NCI-H2107 treated with DMSO at 0.1 percent for 48 hours (cell line): Measurements from ENCODE around the gene PCDH20.
"Not testable (repeated sequence)": the region's sequence is repeated elsewhere in the genome, so short reads cannot be mapped to it uniquely, and the experiment has no call there.

Experiments
- DNase-seq: peaks from one replicate; lab custom pipeline; 2025; ENCODE audit not compliant: unreplicated experiment; lab: John Stamatoyannopoulos, UW

PCDH20 gene

GRCh38 chr13:61415749-61416148, at the start of gene PCDH20:
PCDH20 (minus strand) TSS chr13:61415849; CDS start chr13:61415158, 691 bp downstream.
- DNase-seq: no peak

GRCh38 chr13:61463024-61463423, 47.4 kb upstream of the PCDH20 start:
- no peak for DNase-seq

- DNase-seq: no peak
These were observed 37.5 kb upstream of the PCDH20 start for GRCh38 chr13:61453121-61453520.

- no peak for DNase-seq
These were observed 16.4 kb upstream of the PCDH20 start for GRCh38 chr13:61432029-61432428.

GRCh38 chr13:61423915-61424314, 8.3 kb upstream of the PCDH20 start:
- no peak for DNase-seq

GRCh38 chr13:61417086-61417570, 1.5 kb upstream of the PCDH20 start:
- DNase-seq: no peak

GRCh38 chr13:61415058-61415721, 459 bp downstream of the PCDH20 start:
- no peak for DNase-seq

- no peak for DNase-seq
These were observed 977 bp downstream of the PCDH20 start for GRCh38 chr13:61414686-61415057.

- no peak for DNase-seq
These were observed 1.8 kb downstream of the PCDH20 start for GRCh38 chr13:61413572-61414535.

GRCh38 chr13:61410669-61411297, 4.9 kb downstream of the PCDH20 start:
- no peak for DNase-seq

- DNase-seq: no peak
These were observed 5.4 kb downstream of the PCDH20 start for GRCh38 chr13:61410266-61410665.

GRCh38 chr13:61408571-61408970, 7.1 kb downstream of the PCDH20 start:
- DNase-seq: no peak

- DNase-seq: no peak
These were observed 9.4 kb downstream of the PCDH20 start for GRCh38 chr13:61406275-61406674.

GRCh38 chr13:61396121-61396520, 19.5 kb downstream of the PCDH20 start:
- no peak for DNase-seq

GRCh38 chr13:61391426-61391825, 24.2 kb downstream of the PCDH20 start:
- no peak for DNase-seq

GRCh38 chr13:61387694-61388093, 28.0 kb downstream of the PCDH20 start:
- DNase-seq: no peak

- DNase-seq: no peak
These were observed 32.5 kb downstream of the PCDH20 start for GRCh38 chr13:61383111-61383510.

GRCh38 chr13:61370520-61370919, 45.1 kb downstream of the PCDH20 start:
- no peak for DNase-seq

- DNase-seq: not testable (repeated sequence)
These were observed 51.0 kb downstream of the PCDH20 start for GRCh38 chr13:61364690-61365089.

GRCh38 chr13:61362522-61362921, 53.1 kb downstream of the PCDH20 start:
- no peak for DNase-seq
